ENCODE measurements around the gene CEP250. TPM values are rescaled to one million over a fixed set of nuclear protein-coding genes. Genes with fewer than 3 reads are reported as not detected.

The CEP250 gene
- total RNA-seq, 2 donors from 2014 or later = 13.0 to 18.9 TPM

DNA sequence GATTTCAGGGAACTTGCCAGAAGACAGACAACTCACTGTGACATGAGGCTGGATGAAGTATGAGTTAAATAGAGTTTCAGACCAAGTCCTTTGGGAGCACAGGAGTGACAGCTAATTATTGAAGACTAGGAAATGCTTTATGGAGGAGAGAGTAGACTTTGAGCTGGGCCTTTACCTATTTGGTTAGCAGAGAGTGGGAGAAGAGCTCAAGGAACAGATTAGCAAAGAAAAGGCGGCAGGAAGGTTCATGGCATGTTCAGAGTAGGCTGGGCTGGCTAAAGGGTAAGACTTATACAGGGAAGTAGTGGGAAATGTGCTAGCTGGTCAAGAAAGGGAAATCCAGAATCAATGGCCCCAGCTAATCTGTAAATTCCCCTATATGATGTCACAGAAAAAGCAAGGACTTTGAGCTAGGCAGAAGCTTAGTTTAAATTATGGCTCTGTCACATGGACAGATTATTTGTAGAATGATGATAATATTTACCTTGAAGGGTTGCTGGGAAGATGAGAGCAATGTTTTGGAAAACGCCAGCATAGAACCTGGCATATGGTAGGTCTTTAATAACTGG, 19.0 kb downstream of the CEP250 start:
- Histone ChIP-seq H3K27me3 (no peaks in the 10 kb centered on the region), H3K27ac (no peak overlapping the region), H3K36me3 (peaks cover 57% of the 10 kb centered on the region), H3K4me1 (no peaks in the 10 kb centered on the region), H3K9me3 (no peaks in the 10 kb centered on the region), H3K4me3 (no peak overlapping the region)
- DNase-seq (ENCODE audit: low spot score) = no peak
- TF ChIP-seq CTCF (IDR thresholded peaks at IDR 0.05) = no peak

DNA sequence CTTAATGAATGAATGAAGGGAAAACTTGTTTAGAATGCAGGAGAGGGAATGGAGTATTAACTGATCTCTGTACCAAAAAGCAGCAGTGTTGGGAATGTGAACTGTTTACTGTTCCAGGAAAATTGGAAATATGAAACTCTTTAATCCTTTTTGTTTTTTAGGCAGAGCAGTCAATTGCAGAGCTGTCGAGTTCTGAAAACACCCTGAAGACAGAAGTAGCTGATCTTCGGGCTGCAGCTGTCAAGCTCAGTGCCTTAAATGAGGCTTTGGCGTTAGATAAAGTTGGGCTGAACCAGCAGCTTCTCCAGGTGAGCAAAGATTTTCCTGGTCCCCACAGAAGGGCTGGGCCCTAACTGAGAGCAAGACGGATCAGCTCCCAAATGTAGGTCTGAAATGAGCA, 20.9 kb downstream of the CEP250 start:
- Histone ChIP-seq H3K36me3 (peaks cover 70% of the 10 kb centered on the region), H3K4me1 (no peaks in the 10 kb centered on the region), H3K9me3 (no peaks in the 10 kb centered on the region), H3K4me3 (no peak overlapping the region), H3K27me3 (no peaks in the 10 kb centered on the region), H3K27ac (no peak overlapping the region)
- no peak for TF ChIP-seq CTCF (IDR thresholded peaks at IDR 0.05)
- DNase-seq (ENCODE audit: low spot score) = no peak

DNA sequence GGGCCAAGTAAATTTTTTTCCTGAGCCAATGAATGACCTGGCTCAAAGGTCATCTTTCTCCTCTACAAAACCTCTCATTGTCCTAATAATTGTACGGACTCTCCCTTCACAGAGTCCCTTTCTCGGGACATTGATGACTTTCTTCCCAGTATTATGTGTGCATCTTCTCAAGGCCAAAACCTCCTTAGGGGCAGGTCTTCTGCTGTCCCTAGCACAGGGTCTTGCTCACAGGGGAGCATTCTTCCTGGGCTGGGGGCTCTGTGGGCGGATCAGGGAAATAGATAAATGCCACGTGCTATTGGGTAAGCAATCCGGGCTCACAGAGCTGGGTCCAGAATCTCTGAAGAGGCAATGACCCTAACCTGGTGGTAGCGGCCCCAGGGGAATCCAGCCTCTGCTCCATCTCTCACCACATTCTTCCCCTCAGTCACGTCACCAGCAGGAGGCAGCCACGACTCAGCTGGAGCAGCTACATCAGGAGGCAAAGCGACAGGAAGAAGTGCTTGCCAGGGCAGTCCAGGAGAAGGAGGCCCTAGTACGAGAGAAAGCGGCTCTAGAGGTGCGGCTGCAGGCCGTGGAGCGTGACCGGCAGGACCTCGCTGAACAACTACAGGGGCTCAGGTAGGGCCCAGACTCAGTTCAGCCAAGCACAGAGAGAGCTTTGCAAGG, 23.5 kb downstream of the CEP250 start:
- H3K27me3 ChIP-seq = no peaks in the 10 kb centered on the region
- DNase-seq (ENCODE audit: low spot score) = no peak
- TF ChIP-seq CTCF (IDR thresholded peaks at IDR 0.05) = no peak
- H3K9me3 ChIP-seq = no peaks in the 10 kb centered on the region
- no peaks in the 10 kb centered on the region for H3K4me1 ChIP-seq
- peaks cover 50% of the 10 kb centered on the region for H3K36me3 ChIP-seq
- H3K27ac ChIP-seq = no peak overlapping the region
- H3K4me3 ChIP-seq = no peak overlapping the region

- no peaks in the 10 kb centered on the region for H3K9me3 ChIP-seq
- DNase-seq (ENCODE audit: low spot score) = no peak
- no peaks in the 10 kb centered on the region for H3K27me3 ChIP-seq
- TF ChIP-seq CTCF (IDR thresholded peaks at IDR 0.05) = no peak
- H3K4me3 ChIP-seq = no peak overlapping the region
- no peaks in the 10 kb centered on the region for H3K4me1 ChIP-seq
- peaks cover 53% of the 10 kb centered on the region for H3K36me3 ChIP-seq
- no peak overlapping the region for H3K27ac ChIP-seq
Measured at GRCh38 chr20:35479798-35480197, 24.4 kb downstream of the CEP250 start.

GRCh38 chr20:35487479-35487878, 32.1 kb downstream of the CEP250 start:
- TF ChIP-seq CTCF (IDR thresholded peaks at IDR 0.05) = no peak
- Histone ChIP-seq H3K9me3 (no peaks in the 10 kb centered on the region), H3K27ac (no peak overlapping the region), H3K36me3 (peaks cover 36% of the 10 kb centered on the region), H3K4me3 (no peak overlapping the region), H3K4me1 (no peaks in the 10 kb centered on the region), H3K27me3 (no peaks in the 10 kb centered on the region)
- no peak for DNase-seq (ENCODE audit: low spot score)

GRCh38 chr20:35489717-35490116, 34.3 kb downstream of the CEP250 start:
- H3K27ac ChIP-seq = no peak overlapping the region
- TF ChIP-seq CTCF (IDR thresholded peaks at IDR 0.05) = no peak
- H3K27me3 ChIP-seq = no peaks in the 10 kb centered on the region
- no peak for DNase-seq (ENCODE audit: low spot score)
- H3K4me3 ChIP-seq = no peak overlapping the region
- no peaks in the 10 kb centered on the region for H3K4me1 ChIP-seq
- H3K9me3 ChIP-seq = no peaks in the 10 kb centered on the region
- peaks cover 41% of the 10 kb centered on the region for H3K36me3 ChIP-seq

Data from right atrium auricular region (tissue), 2 donors.